Neural crest cell (in vitro differentiated cells): ENCODE data around the gene NMRK1. TPM values are rescaled to one million over a fixed set of nuclear protein-coding genes. Genes with fewer than 3 reads are reported as not detected.

Experiments used
- DNase-seq: peaks from one replicate; pipeline ENCODE4 v3.0.0; 2021; ENCODE audit warnings: low read depth, mixed read lengths, low spot score
- H3K27ac Mint-ChIP-seq: one replicate; pipeline ENCODE4 v1.8.0; 2021; ENCODE audit warnings: mild to moderate bottlenecking, mixed read lengths; ENCODE audit not compliant: unreplicated experiment
- H3K27me3 Mint-ChIP-seq: 2 replicates; pipeline ENCODE4 v1.8.0; 2021; ENCODE audit warnings: low read depth, mild to moderate bottlenecking, mixed read lengths
- H3K36me3 Mint-ChIP-seq: 2 replicates; pipeline ENCODE4 v1.8.0; 2021; ENCODE audit warnings: low read depth, mild to moderate bottlenecking, mixed read lengths
- H3K4me1 Mint-ChIP-seq: 2 replicates; pipeline ENCODE4 v1.8.0; 2021; ENCODE audit warnings: mixed read lengths
- H3K4me3 Mint-ChIP-seq: one replicate; pipeline ENCODE4 v1.8.0; 2021; ENCODE audit warnings: mild to moderate bottlenecking, mixed read lengths
- H3K9me3 Mint-ChIP-seq: 2 replicates; pipeline ENCODE4 v1.8.0; 2021; ENCODE audit warnings: mixed read lengths
- CTCF ChIP-seq: fragments of 200-600 bp; sonication (generic); conservative IDR thresholded peaks from 2 replicates; pipeline ENCODE4 v1.5.0; 2021; ENCODE audit warnings: antibody characterized with exemption, mild to moderate bottlenecking
- total RNA-seq: library from RNA; stranded (reverse); gene quantifications from 2 replicates; pipeline ENCODE4 v1.2.1, GENCODE V29; 2021

The NMRK1 gene
- total RNA-seq, 1 donor from 2014 or later = 1.2 TPM

GRCh38 chr9:75071530-75072122 lies 16.3 kb downstream of the NMRK1 start:
- no peak overlapping the region for H3K4me3 Mint-ChIP-seq
- no peaks in the 10 kb centered on the region for H3K9me3 Mint-ChIP-seq
- no peak overlapping the region for H3K27ac Mint-ChIP-seq
- H3K27me3 Mint-ChIP-seq = no peaks in the 10 kb centered on the region
- no peak for DNase-seq
- no peak for TF ChIP-seq CTCF
- no peaks in the 10 kb centered on the region for H3K36me3 Mint-ChIP-seq
- H3K4me1 Mint-ChIP-seq = no peaks in the 10 kb centered on the region

DNA sequence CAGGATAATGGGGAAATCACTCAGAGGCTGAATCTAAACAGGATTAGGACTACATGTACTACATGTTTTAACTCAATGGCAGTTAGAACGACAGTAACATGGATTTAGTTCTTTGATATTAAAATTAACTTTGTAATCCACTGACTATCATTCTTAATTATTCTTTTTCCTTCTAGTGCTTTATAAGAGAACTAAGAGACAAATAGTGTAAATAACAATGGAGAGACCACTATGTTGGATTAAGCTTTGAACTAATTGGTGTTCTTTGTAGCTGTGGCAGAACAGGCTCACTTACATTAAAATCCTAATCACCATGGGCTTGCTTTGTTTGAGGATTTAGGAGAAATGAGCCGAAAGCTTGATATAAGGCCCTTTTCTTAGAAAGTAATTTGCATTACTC lies 18.8 kb downstream of the NMRK1 start:
- DNase-seq = no peak
- H3K4me3 Mint-ChIP-seq = no peak overlapping the region
- H3K36me3 Mint-ChIP-seq = no peaks in the 10 kb centered on the region
- no peak overlapping the region for H3K27ac Mint-ChIP-seq
- H3K27me3 Mint-ChIP-seq = no peaks in the 10 kb centered on the region
- no peaks in the 10 kb centered on the region for H3K9me3 Mint-ChIP-seq
- no peaks in the 10 kb centered on the region for H3K4me1 Mint-ChIP-seq
- TF ChIP-seq CTCF = no peak

GRCh38 chr9:75067894-75068293 lies 20.1 kb downstream of the NMRK1 start:
- Mint-ChIP-seq H3K27me3 (no peaks in the 10 kb centered on the region), H3K4me3 (no peak overlapping the region), H3K4me1 (no peaks in the 10 kb centered on the region), H3K9me3 (no peaks in the 10 kb centered on the region), H3K36me3 (no peaks in the 10 kb centered on the region), H3K27ac (no peak overlapping the region)
- TF ChIP-seq CTCF = no peak
- DNase-seq = no peak

DNA sequence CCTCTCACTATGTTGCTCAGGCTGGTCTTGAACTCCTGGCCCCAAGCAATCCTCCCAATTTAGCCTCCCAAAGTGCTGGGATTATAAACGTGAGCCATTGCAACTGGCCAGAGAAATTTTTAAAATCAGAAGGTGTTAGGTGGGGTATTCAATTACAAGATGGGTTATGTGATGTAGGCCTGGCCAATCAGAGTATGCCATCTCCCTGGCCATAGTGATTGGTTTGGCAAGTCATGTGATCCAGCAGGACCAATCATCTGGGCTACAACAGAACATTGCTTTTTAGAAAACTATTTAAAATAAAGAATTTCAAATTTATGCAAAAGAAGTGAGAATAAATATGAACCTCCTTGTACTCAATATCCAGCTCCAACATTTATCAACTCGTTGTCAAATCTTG lies 22.4 kb downstream of the NMRK1 start:
- no peak overlapping the region for H3K27ac Mint-ChIP-seq
- TF ChIP-seq CTCF = no peak
- H3K9me3 Mint-ChIP-seq = no peaks in the 10 kb centered on the region
- H3K27me3 Mint-ChIP-seq = no peaks in the 10 kb centered on the region
- no peak for DNase-seq
- no peaks in the 10 kb centered on the region for H3K4me1 Mint-ChIP-seq
- no peaks in the 10 kb centered on the region for H3K36me3 Mint-ChIP-seq
- H3K4me3 Mint-ChIP-seq = no peak overlapping the region

DNA sequence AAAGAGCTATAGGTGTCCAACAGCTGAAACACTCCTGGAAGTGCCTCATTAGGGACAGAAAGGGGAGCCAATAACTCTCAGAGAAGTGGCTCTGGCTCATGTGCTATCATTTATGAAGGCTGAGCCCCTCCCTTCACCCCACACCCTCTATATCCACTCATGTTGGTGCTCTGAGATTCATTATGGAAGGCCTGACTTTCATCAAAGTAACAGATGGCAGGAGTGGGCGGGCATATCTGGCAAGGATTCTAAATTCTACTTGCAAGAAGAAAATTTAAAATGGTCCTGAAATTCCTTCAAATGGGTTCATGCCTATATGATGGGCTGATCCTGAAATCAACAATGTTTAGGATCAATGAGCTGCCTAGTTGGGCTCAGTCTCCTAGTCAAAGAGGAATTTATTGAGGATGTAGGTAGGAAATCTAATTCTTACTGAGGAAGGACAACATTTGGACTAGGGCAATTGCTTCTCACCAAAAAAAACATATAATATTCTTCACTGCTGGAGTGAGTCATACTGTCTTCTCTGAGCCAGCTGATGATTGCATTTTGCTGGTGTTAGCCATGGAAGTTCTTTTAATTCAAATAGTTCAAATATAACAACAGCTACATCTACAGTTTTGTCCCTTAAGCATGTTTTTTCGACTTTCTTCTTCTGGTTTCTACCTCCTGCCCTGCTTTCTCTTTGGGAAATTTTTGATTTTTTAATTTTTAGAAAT lies 23.5 kb downstream of the NMRK1 start:
- DNase-seq = no peak
- no peak overlapping the region for H3K4me3 Mint-ChIP-seq
- H3K27ac Mint-ChIP-seq = no peak overlapping the region
- no peak for TF ChIP-seq CTCF
- no peaks in the 10 kb centered on the region for H3K27me3 Mint-ChIP-seq
- H3K4me1 Mint-ChIP-seq = no peaks in the 10 kb centered on the region
- H3K9me3 Mint-ChIP-seq = no peaks in the 10 kb centered on the region
- H3K36me3 Mint-ChIP-seq = no peaks in the 10 kb centered on the region
